Liver (tissue), 9 donors: ENCODE measurements around the gene MYH7B. TPM values are rescaled to one million over a fixed set of nuclear protein-coding genes. Genes with fewer than 3 reads are reported as not detected.

Experiments used
- DNase-seq: peaks from one replicate; pipeline ENCODE4 v3.0.0-alpha.2; 2017; ENCODE audit warnings: low spot score
- H3K27ac ChIP-seq, 2 donors: one replicate each; pipeline ENCODE4 v1.7.0; 2013; ENCODE audit warnings: inconsistent platforms in 2 of 2, low read length in 2 of 2, control low read depth in 1 of 2, low read depth in 1 of 2, mild to moderate bottlenecking in 1 of 2
- H3K27me3 ChIP-seq, 4 donors: one replicate each; pipeline versions ENCODE4 v1.6.1 to v1.7.0; 2013; ENCODE audit warnings: low read length in 3 of 4, inconsistent platforms in 1 of 4, mild to moderate bottlenecking in 1 of 4, moderate library complexity in 1 of 4; ENCODE audit not compliant: control insufficient read depth in 4 of 4, insufficient read depth in 4 of 4
- H3K36me3 ChIP-seq, 4 donors: one replicate each; pipeline versions ENCODE4 v1.6.1 to v1.7.0; 2013; ENCODE audit warnings: low read length in 3 of 4, mild to moderate bottlenecking in 3 of 4, low read depth in 1 of 4, moderate library complexity in 1 of 4; ENCODE audit not compliant: control insufficient read depth in 4 of 4, insufficient read depth in 3 of 4
- H3K4me1 ChIP-seq, 4 donors: one replicate each; pipeline versions ENCODE4 v1.6.1 to v1.7.0; 2013; ENCODE audit warnings: low read length in 3 of 4, mild to moderate bottlenecking in 3 of 4, moderate library complexity in 1 of 4; ENCODE audit not compliant: control insufficient read depth in 4 of 4, insufficient read depth in 4 of 4
- H3K4me3 ChIP-seq, 3 donors: one replicate each; pipeline versions ENCODE4 v1.6.1 to v1.7.0; 2013; ENCODE audit warnings: low read length in 3 of 3, control low read depth in 1 of 3, low read depth in 1 of 3, mild to moderate bottlenecking in 1 of 3
- H3K9ac ChIP-seq, 2 donors: one replicate each; pipeline ENCODE4 v1.7.0; 2013; ENCODE audit warnings: low read length in 2 of 2, mild to moderate bottlenecking in 2 of 2, moderate library complexity in 2 of 2, control low read depth in 1 of 2, low read depth in 1 of 2
- H3K9me3 ChIP-seq, 4 donors: one replicate each; pipeline versions ENCODE4 v1.6.1 to v1.7.0; 2013; ENCODE audit warnings: low read length in 3 of 4; ENCODE audit not compliant: control insufficient read depth in 4 of 4
- CTCF ChIP-seq: fragments of 150-350 bp; IDR thresholded peaks from 2 replicates; pipeline ENCODE4 v1.5.1; 2017; ENCODE audit warnings: improper control_type of control experiment, low read depth, low read length; ENCODE audit not compliant: missing input control
- EGR1 ChIP-seq, 2 donors: IDR thresholded peaks; 2 replicates each; pipeline ENCODE4 v1.6.1; 2016 to 2018; ENCODE audit warnings: antibody characterized with exemption in 2 of 2, low read depth in 2 of 2
- FOXA1 ChIP-seq: IDR thresholded peaks from 2 replicates; pipeline ENCODE4 v1.6.1; 2016; ENCODE audit warnings: antibody characterized with exemption
- FOXA2 ChIP-seq: IDR thresholded peaks from 2 replicates; pipeline ENCODE4 v1.6.1; 2016; ENCODE audit warnings: antibody characterized with exemption
- GABPA ChIP-seq, 2 donors: IDR thresholded peaks in 1 of 2; conservative IDR thresholded peaks in 1 of 2; 2 replicates each; pipeline ENCODE4 v1.6.1; 2016; ENCODE audit warnings: antibody characterized with exemption in 2 of 2, mild to moderate bottlenecking in 1 of 2, moderate library complexity in 1 of 2
- HNF4A ChIP-seq, 2 donors: conservative IDR thresholded peaks; 2 replicates each; pipeline ENCODE4 v1.6.1; 2016; ENCODE audit warnings: antibody characterized with exemption in 2 of 2, mild to moderate bottlenecking in 2 of 2
- HNF4G ChIP-seq: IDR thresholded peaks from 2 replicates; pipeline ENCODE4 v1.6.1; 2016; ENCODE audit warnings: antibody characterized with exemption
- JUND ChIP-seq, 2 donors: IDR thresholded peaks; 2 replicates each; pipeline ENCODE4 v1.6.1; 2016; ENCODE audit warnings: antibody characterized with exemption in 2 of 2
- NR2F2 ChIP-seq: IDR thresholded peaks from 2 replicates; pipeline ENCODE4 v1.6.1; 2016; ENCODE audit warnings: antibody characterized with exemption
- RAD21 ChIP-seq, 2 donors: IDR thresholded peaks; 2 replicates each; pipeline ENCODE4 v1.6.1; 2016; ENCODE audit warnings: antibody characterized with exemption in 2 of 2, mild to moderate bottlenecking in 2 of 2
- RXRA ChIP-seq, 2 donors: IDR thresholded peaks; 2 replicates each; pipeline ENCODE4 v1.6.1; 2017 to 2018; ENCODE audit warnings: antibody characterized with exemption in 2 of 2, mild to moderate bottlenecking in 1 of 2
- SP1 ChIP-seq: IDR thresholded peaks from 2 replicates; pipeline ENCODE4 v1.6.1; 2018; ENCODE audit warnings: antibody characterized with exemption, mild to moderate bottlenecking
- TAF1 ChIP-seq: conservative IDR thresholded peaks from 2 replicates; pipeline ENCODE4 v1.6.1; 2016; ENCODE audit warnings: antibody characterized with exemption, mild to moderate bottlenecking
- YY1 ChIP-seq: IDR thresholded peaks from 2 replicates; pipeline ENCODE4 v1.6.1; 2016; ENCODE audit warnings: antibody characterized with exemption, mild to moderate bottlenecking
- WGBS: extraction: QIAGEN DNeasy Blood & Tissue Kit; methylation state at CpG from one replicate; pipeline ENCODE4 v1.1.7; 2013; 5-methylcytosine and 5-hydroxymethylcytosine counted together
- polyA plus RNA-seq, 2 donors: library from polyadenylated mRNA; stranded (reverse) in 1 of 2; unstranded in 1 of 2; fragments of 200-250 nt in 1 of 2; fragments of >200 nt in 1 of 2; fragmentation: Nextera tagmentation in 1 of 2; extraction: Ambion mirVana in 1 of 2; gene quantifications; one replicate each; pipeline versions ENCODE4 v1.2.1 to v1.2.3, GENCODE V29; 2013 to 2015
- total RNA-seq, 2 donors: library from RNA; depleted of rRNA; stranded (reverse); fragments of >200 nt; gene quantifications; one replicate each; pipeline ENCODE4 v1.2.3, GENCODE V29; 2014
- TF ChIP-seq, protein P1 (sequence below): IDR thresholded peaks from 2 replicates; pipeline ENCODE4 v1.6.1; 2016; ENCODE audit warnings: antibody characterized with exemption, mild to moderate bottlenecking
- TF ChIP-seq, protein P2 (sequence below): IDR thresholded peaks from 2 replicates; pipeline ENCODE4 v1.6.1; 2016; ENCODE audit warnings: antibody characterized with exemption
- TF ChIP-seq, protein P3 (sequence below): IDR thresholded peaks from 2 replicates; pipeline ENCODE4 v1.6.1; 2016; ENCODE audit warnings: antibody characterized with exemption
- TF ChIP-seq, protein P4 (sequence below): IDR thresholded peaks from 2 replicates; pipeline ENCODE4 v1.6.1; 2016; ENCODE audit warnings: antibody characterized with exemption
- donor health status: healthy.
- donor health status: healthy.
- donor health status: healthy.
- donor health status: healthy.
- donor health status: healthy.

Gene MYH7B
- total and polyA plus RNA-seq, 4 donors: 0.12 to 0.33 (median 0.24) TPM

- no peak overlapping the region for H3K9ac ChIP-seq
- H3K27ac ChIP-seq: no peak overlapping the region
- no peak for TF ChIP-seq NR2F2
- TF ChIP-seq CTCF: no peak
- TF ChIP-seq RAD21 (IDR thresholded peaks at IDR 0.05): no peak
- TF ChIP-seq HNF4A (conservative IDR thresholded peaks at IDR 0.05): no peak
- no peak for TF ChIP-seq JUND (IDR thresholded peaks at IDR 0.05)
- TF ChIP-seq, protein P1, sequence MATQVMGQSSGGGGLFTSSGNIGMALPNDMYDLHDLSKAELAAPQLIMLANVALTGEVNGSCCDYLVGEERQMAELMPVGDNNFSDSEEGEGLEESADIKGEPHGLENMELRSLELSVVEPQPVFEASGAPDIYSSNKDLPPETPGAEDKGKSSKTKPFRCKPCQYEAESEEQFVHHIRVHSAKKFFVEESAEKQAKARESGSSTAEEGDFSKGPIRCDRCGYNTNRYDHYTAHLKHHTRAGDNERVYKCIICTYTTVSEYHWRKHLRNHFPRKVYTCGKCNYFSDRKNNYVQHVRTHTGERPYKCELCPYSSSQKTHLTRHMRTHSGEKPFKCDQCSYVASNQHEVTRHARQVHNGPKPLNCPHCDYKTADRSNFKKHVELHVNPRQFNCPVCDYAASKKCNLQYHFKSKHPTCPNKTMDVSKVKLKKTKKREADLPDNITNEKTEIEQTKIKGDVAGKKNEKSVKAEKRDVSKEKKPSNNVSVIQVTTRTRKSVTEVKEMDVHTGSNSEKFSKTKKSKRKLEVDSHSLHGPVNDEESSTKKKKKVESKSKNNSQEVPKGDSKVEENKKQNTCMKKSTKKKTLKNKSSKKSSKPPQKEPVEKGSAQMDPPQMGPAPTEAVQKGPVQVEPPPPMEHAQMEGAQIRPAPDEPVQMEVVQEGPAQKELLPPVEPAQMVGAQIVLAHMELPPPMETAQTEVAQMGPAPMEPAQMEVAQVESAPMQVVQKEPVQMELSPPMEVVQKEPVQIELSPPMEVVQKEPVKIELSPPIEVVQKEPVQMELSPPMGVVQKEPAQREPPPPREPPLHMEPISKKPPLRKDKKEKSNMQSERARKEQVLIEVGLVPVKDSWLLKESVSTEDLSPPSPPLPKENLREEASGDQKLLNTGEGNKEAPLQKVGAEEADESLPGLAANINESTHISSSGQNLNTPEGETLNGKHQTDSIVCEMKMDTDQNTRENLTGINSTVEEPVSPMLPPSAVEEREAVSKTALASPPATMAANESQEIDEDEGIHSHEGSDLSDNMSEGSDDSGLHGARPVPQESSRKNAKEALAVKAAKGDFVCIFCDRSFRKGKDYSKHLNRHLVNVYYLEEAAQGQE: no peak
- TF ChIP-seq, protein P2, sequence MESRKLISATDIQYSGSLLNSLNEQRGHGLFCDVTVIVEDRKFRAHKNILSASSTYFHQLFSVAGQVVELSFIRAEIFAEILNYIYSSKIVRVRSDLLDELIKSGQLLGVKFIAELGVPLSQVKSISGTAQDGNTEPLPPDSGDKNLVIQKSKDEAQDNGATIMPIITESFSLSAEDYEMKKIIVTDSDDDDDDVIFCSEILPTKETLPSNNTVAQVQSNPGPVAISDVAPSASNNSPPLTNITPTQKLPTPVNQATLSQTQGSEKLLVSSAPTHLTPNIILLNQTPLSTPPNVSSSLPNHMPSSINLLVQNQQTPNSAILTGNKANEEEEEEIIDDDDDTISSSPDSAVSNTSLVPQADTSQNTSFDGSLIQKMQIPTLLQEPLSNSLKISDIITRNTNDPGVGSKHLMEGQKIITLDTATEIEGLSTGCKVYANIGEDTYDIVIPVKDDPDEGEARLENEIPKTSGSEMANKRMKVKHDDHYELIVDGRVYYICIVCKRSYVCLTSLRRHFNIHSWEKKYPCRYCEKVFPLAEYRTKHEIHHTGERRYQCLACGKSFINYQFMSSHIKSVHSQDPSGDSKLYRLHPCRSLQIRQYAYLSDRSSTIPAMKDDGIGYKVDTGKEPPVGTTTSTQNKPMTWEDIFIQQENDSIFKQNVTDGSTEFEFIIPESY: no peak
- TF ChIP-seq, protein P3, sequence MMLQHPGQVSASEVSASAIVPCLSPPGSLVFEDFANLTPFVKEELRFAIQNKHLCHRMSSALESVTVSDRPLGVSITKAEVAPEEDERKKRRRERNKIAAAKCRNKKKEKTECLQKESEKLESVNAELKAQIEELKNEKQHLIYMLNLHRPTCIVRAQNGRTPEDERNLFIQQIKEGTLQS: no peak
- no peak for TF ChIP-seq HNF4G
- TF ChIP-seq RXRA (IDR thresholded peaks at IDR 0.05): no peak
- TF ChIP-seq, protein P4, sequence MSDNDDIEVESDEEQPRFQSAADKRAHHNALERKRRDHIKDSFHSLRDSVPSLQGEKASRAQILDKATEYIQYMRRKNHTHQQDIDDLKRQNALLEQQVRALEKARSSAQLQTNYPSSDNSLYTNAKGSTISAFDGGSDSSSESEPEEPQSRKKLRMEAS: no peak
- no peak for TF ChIP-seq YY1
- no peak for TF ChIP-seq FOXA2
- TF ChIP-seq SP1: no peak
- no peak for TF ChIP-seq FOXA1
- TF ChIP-seq EGR1 (IDR thresholded peaks at IDR 0.05; ENCODE audit: low read depth in 2 of 2): no peak
- H3K4me3 ChIP-seq: no peak overlapping the region
- H3K4me1 ChIP-seq: peaks cover 0 to 25% (median 17%) of the 10 kb centered on the region in 4 donors
- WGBS: 92% methylated on average over 7 of the region's 7 CpGs
- H3K9me3 ChIP-seq: no peaks in the 10 kb centered on the region
- H3K27me3 ChIP-seq: no peaks in the 10 kb centered on the region
- H3K36me3 ChIP-seq: no peaks in the 10 kb centered on the region
- no peak for DNase-seq
Observed at GRCh38 chr20:34953960-34954359, 1.7 kb upstream of the MYH7B start.

DNA sequence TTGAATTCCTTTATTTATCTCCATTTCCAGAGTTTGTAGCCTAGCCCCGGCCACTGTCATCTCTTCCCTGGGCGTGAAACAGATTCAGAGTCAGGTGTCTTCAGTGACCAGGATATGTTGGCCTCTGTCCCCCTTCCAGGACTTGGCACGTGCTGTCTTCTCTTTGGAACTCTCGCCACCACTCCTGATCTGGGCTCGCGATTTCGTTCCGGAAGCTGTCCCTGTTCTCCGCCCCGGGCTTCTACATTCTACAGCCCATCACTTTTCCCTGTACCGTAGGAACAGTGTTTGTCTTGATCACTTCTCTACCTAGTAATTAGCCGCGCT lies 801 bp upstream of the MYH7B start:
- DNase-seq: no peak
- TF ChIP-seq JUND (IDR thresholded peaks at IDR 0.05): no peak
- TF ChIP-seq, protein P4: no peak
- no peak for TF ChIP-seq HNF4G
- TF ChIP-seq RAD21 (IDR thresholded peaks at IDR 0.05): no peak
- no peak for TF ChIP-seq GABPA (IDR thresholded peaks at IDR 0.05 in 1 of 2, conservative IDR thresholded peaks at IDR 0.05 in 1 of 2)
- no peak for TF ChIP-seq HNF4A (conservative IDR thresholded peaks at IDR 0.05)
- no peak for TF ChIP-seq EGR1 (IDR thresholded peaks at IDR 0.05; ENCODE audit: low read depth in 2 of 2)
- no peak for TF ChIP-seq FOXA1
- no peak for TF ChIP-seq YY1
- TF ChIP-seq, protein P1: no peak
- TF ChIP-seq TAF1: no peak
- no peak for TF ChIP-seq SP1
- TF ChIP-seq, protein P2: no peak
- no peak for TF ChIP-seq NR2F2
- Histone ChIP-seq H3K4me3 (peak overlapping the region; percentile 65 to 91 (median 86)), H3K27ac (peak overlapping the region; percentile 88 to 93), H3K27me3 (no peaks in the 10 kb centered on the region), H3K9me3 (no peaks in the 10 kb centered on the region), H3K36me3 (no peaks in the 10 kb centered on the region), H3K9ac (peak overlapping the region; percentile 85 to 90), H3K4me1 (peaks cover 0 to 21% (median 11%) of the 10 kb centered on the region in 4 donors)
- WGBS: 7% methylated on average over 13 of the region's 13 CpGs
